ENCODE measurements around the gene NFIC.

- no peak for TF ChIP-seq ZNF274 (IDR thresholded peaks at IDR 0.05; ENCODE audit: low read depth, low read length)
- no peak for TF ChIP-seq SUZ12 (IDR thresholded peaks at IDR 0.05; ENCODE audit: extremely low read depth, insufficient read depth, insufficient read length)
- TF ChIP-seq YY1 (IDR thresholded peaks at IDR 0.05; ENCODE audit: insufficient read depth, insufficient read length) = no peak
Measured at GRCh38 chr19:3319643-3320353, 46.6 kb upstream of the NFIC start.
